IPS DF 4.7 (cell line): ENCODE results near the gene CACNB4.
"Not testable (repeated sequence)": the region's sequence is repeated elsewhere in the genome, so short reads cannot be mapped to it uniquely, and the experiment has no call there.

Experiments
- DNase-seq: peaks from one replicate; pipeline ENCODE4 v3.0.0-alpha.2; 2013; ENCODE audit warnings: low spot score; ENCODE audit errors: extremely low read depth

Gene CACNB4

GRCh38 chr2:151946250-151946884, 152.5 kb downstream of the CACNB4 start:
- DNase-seq, result no peak

DNA sequence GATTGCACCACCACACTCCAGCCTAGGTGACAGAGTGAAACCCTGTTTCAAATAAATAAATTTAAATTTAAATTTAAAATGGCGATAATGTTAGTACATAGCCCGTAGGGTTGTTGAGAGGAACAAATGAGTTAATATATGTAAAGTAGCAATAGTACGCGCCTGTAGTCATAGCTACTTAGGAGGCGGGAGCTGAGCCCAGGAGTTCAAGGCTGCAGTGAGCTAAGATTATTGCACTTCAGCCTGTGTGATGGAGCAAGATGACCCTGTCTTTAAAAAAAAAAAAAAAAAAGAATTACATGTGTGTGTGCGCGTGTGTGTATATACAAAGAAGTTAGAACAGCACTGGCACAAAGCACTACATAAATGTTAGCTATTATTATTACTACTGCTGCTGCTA, 153.2 kb downstream of the CACNB4 start:
- DNase-seq, result no peak

DNA sequence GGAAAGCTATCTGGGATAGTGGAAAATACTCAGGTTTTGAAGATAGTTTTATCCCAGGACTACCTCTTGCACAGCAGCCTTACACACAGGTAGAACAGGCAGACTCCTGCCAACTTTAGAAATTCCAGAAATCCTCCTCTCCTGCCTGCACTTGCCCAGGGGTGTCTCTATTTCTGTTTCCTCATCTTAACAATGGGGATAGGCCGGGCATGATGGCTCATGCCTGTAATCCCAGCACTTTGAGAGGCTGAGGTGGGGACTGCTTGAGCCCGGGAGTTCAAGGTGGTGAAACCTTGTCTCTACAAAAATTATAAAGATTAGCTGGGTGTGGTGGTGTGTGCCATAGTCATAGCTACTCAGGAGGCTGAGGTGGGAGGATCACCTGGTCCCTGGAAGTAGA, 153.7 kb downstream of the CACNB4 start:
- DNase-seq, result no peak

DNA sequence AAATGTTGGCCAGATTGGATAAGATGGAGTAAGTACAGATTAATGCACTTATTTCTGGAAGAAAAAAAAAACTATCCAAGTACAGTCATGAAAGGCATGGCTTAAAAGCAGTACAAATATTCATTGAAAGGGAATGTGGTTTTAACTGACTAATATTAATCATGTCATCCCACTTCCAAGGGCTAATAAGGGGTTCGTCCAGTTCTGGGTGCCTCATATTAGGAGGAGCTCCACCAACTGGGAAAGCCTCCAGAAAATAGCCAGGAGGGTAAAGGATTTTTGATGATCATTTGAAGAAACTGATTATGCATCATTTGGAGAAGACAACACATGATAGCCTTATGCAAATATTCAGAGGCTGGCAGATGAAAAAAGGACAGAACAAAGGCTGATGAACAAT, 155.4 kb downstream of the CACNB4 start:
- no peak for DNase-seq

- DNase-seq, result not testable (repeated sequence)
Observed at GRCh38 chr2:151942540-151943205, 156.2 kb downstream of the CACNB4 start.

DNA sequence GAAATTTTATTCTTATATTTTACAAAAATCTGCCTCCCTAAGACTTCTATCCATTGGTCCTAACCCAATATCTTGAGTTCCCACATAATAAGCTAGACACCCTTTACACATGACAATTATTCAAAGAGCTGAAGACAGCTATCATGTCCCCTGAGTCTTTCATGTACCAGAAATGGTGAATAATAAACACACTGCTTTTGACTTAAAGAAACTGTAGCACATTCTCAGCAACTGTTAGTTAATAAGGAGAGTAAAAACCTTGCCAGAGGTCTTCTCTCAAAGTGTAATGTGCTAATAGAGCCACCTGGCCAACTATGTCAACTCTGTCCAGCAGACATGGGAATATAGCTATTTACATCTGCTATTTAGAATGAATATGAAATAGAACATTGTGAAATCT, 160.9 kb downstream of the CACNB4 start:
- no peak for DNase-seq

DNA sequence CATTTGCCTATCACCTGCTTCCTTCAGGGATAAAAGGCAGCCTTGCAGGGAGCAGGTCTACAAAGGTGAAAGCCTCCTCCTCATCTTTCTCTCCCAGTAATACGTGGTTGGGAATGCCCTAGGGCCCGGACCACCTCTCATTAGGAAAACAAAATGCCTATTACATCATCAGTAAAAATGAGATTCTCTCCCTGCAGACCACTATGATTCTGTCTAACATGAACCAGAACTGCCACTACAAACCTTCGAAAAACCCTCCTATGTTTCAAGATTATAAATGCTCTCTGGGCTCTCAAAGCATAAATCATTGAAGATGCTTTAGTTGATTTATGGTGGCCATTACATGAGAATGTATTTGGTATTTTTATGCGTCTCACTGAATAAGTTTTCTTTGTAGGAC, 162.2 kb downstream of the CACNB4 start:
- no peak for DNase-seq

GRCh38 chr2:151933266-151933804, 165.5 kb downstream of the CACNB4 start:
- DNase-seq, result no peak

DNA sequence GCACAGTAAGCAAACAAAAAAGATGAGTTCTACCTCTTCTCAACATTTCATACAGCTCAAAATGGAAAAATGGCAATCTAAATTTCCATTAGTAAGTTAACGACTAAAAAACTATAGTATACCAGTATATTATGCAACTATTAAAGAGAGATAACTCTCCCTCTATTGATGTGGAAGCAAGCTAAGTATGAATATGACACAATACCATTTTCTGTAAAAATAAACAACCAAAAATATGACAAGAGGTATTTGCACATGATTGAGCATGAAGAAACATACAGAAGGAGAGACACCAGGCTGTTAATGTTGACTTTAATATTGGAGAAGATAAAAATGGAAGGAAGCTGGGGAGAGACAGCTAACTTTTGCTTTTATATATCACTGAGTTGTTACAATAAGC, 167.1 kb downstream of the CACNB4 start:
- DNase-seq, result no peak

- no peak for DNase-seq
Observed at GRCh38 chr2:151931030-151931611, 167.7 kb downstream of the CACNB4 start.

DNA sequence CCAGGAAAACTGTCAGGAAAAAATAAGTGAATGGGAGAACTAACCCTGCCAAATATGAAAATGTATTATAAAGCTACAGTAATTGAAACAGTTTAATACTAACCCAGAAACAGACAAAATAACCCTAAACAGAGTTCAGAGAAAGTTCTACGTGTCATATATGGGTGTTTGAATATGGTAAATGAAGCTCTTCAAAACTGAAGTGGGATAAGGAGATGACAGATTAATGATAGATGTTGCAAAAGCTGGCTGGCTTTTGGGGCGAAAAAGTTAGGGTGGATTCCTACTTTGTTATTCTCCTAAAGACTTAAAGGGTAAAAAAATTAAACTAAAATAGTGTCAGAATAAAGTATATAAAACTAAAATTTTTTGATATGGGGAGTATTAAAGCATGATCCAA, 168.8 kb downstream of the CACNB4 start:
- no peak for DNase-seq

- no peak for DNase-seq
Observed at GRCh38 chr2:151928380-151928779, 170.5 kb downstream of the CACNB4 start.

DNA sequence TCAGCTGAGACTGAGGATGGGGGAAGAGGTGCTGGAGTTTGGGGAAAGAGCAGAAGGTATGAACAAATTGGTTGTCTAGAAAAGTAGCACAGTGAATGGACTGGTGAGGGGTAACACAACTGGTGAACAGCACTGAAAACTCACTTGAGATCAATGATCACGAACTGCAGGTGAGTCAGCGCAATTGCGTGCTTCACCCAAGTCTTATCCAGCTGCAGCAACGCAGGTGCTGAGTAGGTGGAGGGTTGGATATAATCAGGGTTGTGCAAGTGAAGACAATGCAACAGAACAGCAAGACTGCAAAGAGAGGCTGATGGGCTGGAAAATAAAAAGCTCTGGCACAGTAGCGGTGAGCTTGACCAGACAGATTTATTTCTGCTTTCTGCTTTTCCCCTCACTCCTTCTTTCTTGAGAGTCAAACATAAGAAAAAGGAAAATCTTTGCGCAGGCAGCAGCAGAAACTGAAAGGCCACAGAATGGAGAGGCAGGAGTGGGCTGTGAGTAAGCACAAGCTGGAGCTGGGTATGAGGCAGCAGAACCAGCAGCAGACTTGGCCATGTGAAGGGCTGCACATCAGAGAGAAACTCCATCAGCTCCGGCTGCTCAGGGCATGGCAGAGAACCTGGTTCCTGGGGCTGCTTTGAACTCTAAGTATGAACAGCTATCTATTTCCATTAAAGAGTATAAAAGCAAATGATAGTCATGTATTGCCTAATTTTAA, 171.2 kb downstream of the CACNB4 start:
- no peak for DNase-seq

GRCh38 chr2:151922845-151923666, 175.8 kb downstream of the CACNB4 start:
- DNase-seq, result no peak

GRCh38 chr2:151919786-151920185, 179.1 kb downstream of the CACNB4 start:
- DNase-seq, result no peak

- DNase-seq, result no peak
Observed at GRCh38 chr2:151918308-151918707, 180.5 kb downstream of the CACNB4 start.

GRCh38 chr2:151916632-151917031, 182.2 kb downstream of the CACNB4 start:
- no peak for DNase-seq

DNA sequence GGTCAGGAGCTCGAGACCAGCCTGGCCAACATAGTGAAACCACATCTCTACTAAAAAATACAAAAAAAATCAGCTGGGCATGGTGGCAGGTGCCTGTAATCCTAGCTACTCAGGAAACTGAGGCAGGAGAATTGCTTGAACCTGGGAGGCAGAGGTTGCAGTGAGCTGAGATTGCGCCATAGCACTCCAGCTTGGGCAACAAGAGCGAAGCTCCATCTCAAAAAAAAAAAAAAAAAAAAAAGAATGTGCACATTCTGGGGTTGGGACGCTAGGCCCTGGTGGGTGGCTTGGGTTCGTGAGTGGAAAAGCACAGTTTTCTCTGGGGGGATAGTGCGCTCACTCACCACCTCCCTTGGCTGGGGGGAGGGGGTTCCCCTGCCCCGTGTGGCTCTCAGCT, 183.2 kb downstream of the CACNB4 start:
- not testable (repeated sequence) for DNase-seq

- no peak for DNase-seq
Observed at GRCh38 chr2:151914989-151915628, 183.7 kb downstream of the CACNB4 start.

GRCh38 chr2:151908204-151908882, 190.5 kb downstream of the CACNB4 start:
- no peak for DNase-seq
